ENCODE results near the gene TUBB3. TPM values are rescaled to one million over a fixed set of nuclear protein-coding genes. Genes with fewer than 3 reads are reported as not detected.

Gene TUBB3
- total and polyA plus RNA-seq, 2 of the 4 experiments (the other 2 are of a cell fraction) = 311 to 410 TPM

- no peak overlapping the region for H2AK9ac ChIP-seq (replicated peaks; ENCODE audit: low read depth, low read length, poor library complexity)
- no peak overlapping the region for H3K27ac ChIP-seq (ENCODE audit: insufficient read depth, low read length)
- H3K56ac ChIP-seq (ENCODE audit: extremely low read depth, insufficient read depth, low read length) = no peak overlapping the region
- no peak overlapping the region for H4K91ac ChIP-seq (ENCODE audit: insufficient read depth, low read depth, low read length)
- intact Hi-C loops (cut with micrococcal nuclease) (no loop called here), in situ Hi-C loops (cut with MboI; ENCODE audit: low sequenced_read_pairs) (no loop called here), dilution Hi-C loops (cut with HindIII; ENCODE audit: low sequenced_read_pairs, unreplicated experiment) (no loop called here)
- no peak overlapping the region for H3K4ac ChIP-seq (ENCODE audit: low read depth, low read length)
- no peak overlapping the region for H3K9ac ChIP-seq (ENCODE audit: low read depth, low read length)
- no TSS peak for BruUV-seq (replicated peaks)
- H3K79me1 ChIP-seq (ENCODE audit: low read depth in 1 of 2, low read length in 2 of 2) = peaks cover 20 to 61% of the 10 kb centered on the region in 2 experiments
- no peak overlapping the region for H2BK20ac ChIP-seq (ENCODE audit: low read depth, low read length)
- no peak overlapping the region for H3K18ac ChIP-seq (ENCODE audit: low read depth, low read length)
- H3K4me2 ChIP-seq (ENCODE audit: low read depth, low read length) = no peak overlapping the region
- no peak overlapping the region for H2BK5ac ChIP-seq (ENCODE audit: low read depth, low read length, poor library complexity, severe bottlenecking)
- TF ChIP-seq BHLHE40 (IDR thresholded peaks at IDR 0.05; ENCODE audit: low read depth, low read length) (no peak), CEBPB (IDR thresholded peaks at IDR 0.05; ENCODE audit: low read depth, low read length) (no peak), MAFK (IDR thresholded peaks at IDR 0.05; ENCODE audit: low read depth, low read length) (no peak), NFE2L2 (IDR thresholded peaks at IDR 0.05; ENCODE audit: low read depth, low read length) (no peak), RCOR1 (IDR thresholded peaks at IDR 0.05; ENCODE audit: insufficient replicate concordance, low read length) (no peak)
- H4K20me1 ChIP-seq (ENCODE audit: insufficient read depth, low read length) = peaks cover 17% of the 10 kb centered on the region
- no peaks in the 10 kb centered on the region for H3K9me3 ChIP-seq (ENCODE audit: control insufficient read depth, insufficient read depth, low read length)
- H3K36me3 ChIP-seq (ENCODE audit: control insufficient read depth, insufficient read depth, low read length) = peaks cover 12% of the 10 kb centered on the region
- H4K5ac ChIP-seq (ENCODE audit: low read depth, low read length) = no peak overlapping the region
- no peak overlapping the region for H2AFZ ChIP-seq (replicated peaks; ENCODE audit: low read length, poor library complexity)
- peaks cover 6% of the 10 kb centered on the region; the same call in 1 of the 2 replicates for H3K4me1 ChIP-seq (ENCODE audit: control insufficient read depth, insufficient read depth, low read length)
- H3K27me3 ChIP-seq (ENCODE audit: control insufficient read depth, insufficient read depth, low read length) = no peaks in the 10 kb centered on the region
- H3K23ac ChIP-seq (ENCODE audit: low read depth, low read length) = no peak overlapping the region
- H3K4me3 ChIP-seq (ENCODE audit: insufficient read depth, low read depth, low read length) = no peak overlapping the region
- CTCF ChIA-PET = no interaction called here
- H2AK5ac ChIP-seq (ENCODE audit: low read depth, low read length) = no peak overlapping the region
- H3K14ac ChIP-seq (replicated peaks; ENCODE audit: low read depth, low read length) = no peak overlapping the region
- POLR2A ChIA-PET (ENCODE audit: unreplicated experiment) = no interaction called here
- no peak overlapping the region for H2BK120ac ChIP-seq (ENCODE audit: low read depth, low read length)
- no peak overlapping the region for H2BK15ac ChIP-seq (ENCODE audit: low read depth, low read length)
- no peak overlapping the region for H4K8ac ChIP-seq (ENCODE audit: low read depth in 2 of 2, low read length in 2 of 2)
- WGBS, 2 experiments (ENCODE audit: extremely low coverage in 2 of 2, insufficient read length in 1 of 2) = 92% methylated on average over 2 of the region's 5 CpGs; no CpG with 5 or more reads in 1 of the 2 experiments
- no peaks in the 10 kb centered on the region for H3K9me1 ChIP-seq (ENCODE audit: insufficient read depth, low read length)
- DNase-seq (no peak), ATAC-seq (ENCODE audit: low read depth) (no peak)
These were observed 28.4 kb downstream of the TUBB3 start for GRCh38 chr16:89951509-89951908.

Measured in IMR-90 (cell line).